Stimulated activated naive B cell treated with anti-CD40 and anti-IgM and Interleukin-4, amounts not matched to agents 10 μg/mL and 1 μg/mL and 100 μg/mL, for 72 hours (primary cell): ENCODE data around the gene HMGCL.
"Not testable (repeated sequence)": the region's sequence is repeated elsewhere in the genome, so short reads cannot be mapped to it uniquely, and the experiment has no call there.

Source experiments
- ATAC-seq, 2 donors: fragments of 150-1000 bp; cut with Tn5 transposase; replicated peaks; 2 replicates each; pipeline ENCODE4 v1.10.0; 2021; ENCODE audit warnings: moderate library complexity in 1 of 2
- DNase-seq: peaks from one replicate; pipeline ENCODE4 v3.0.0; 2021
- H3K27ac Mint-ChIP-seq: one replicate; pipeline ENCODE4 v1.8.0; 2022; ENCODE audit warnings: mild to moderate bottlenecking, mixed read lengths
- H3K27me3 Mint-ChIP-seq, 2 donors: one replicate each; pipeline ENCODE4 v1.8.0; 2022; ENCODE audit warnings: mixed read lengths in 2 of 2
- H3K36me3 Mint-ChIP-seq, 2 donors: one replicate each; pipeline ENCODE4 v1.8.0; 2022; ENCODE audit warnings: mixed read lengths in 2 of 2, mild to moderate bottlenecking in 1 of 2
- H3K4me1 Mint-ChIP-seq, 2 donors: one replicate each; pipeline ENCODE4 v1.8.0; 2022; ENCODE audit warnings: mixed read lengths in 2 of 2, mild to moderate bottlenecking in 1 of 2
- H3K4me3 Mint-ChIP-seq, 2 donors: one replicate each; pipeline ENCODE4 v1.8.0; 2022; ENCODE audit warnings: mild to moderate bottlenecking in 2 of 2, mixed read lengths in 2 of 2, moderate library complexity in 1 of 2
- H3K9me3 Mint-ChIP-seq, 2 donors: one replicate each; pipeline ENCODE4 v1.8.0; 2022; ENCODE audit warnings: mixed read lengths in 2 of 2, mild to moderate bottlenecking in 1 of 2

HMGCL gene

GRCh38 chr1:23788695-23789094 is 36.5 kb downstream of the HMGCL start:
- DNase-seq = no peak
- Mint-ChIP-seq H3K9me3 (no peaks in the 10 kb centered on the region), H3K27ac (peak overlapping the region; percentile 25), H3K36me3 (peaks cover 41 to 64% of the 10 kb centered on the region in 2 donors), H3K4me3 (no peak overlapping the region), H3K27me3 (no peaks in the 10 kb centered on the region), H3K4me1 (peaks cover 21 to 42% of the 10 kb centered on the region in 2 donors)
- no peak for ATAC-seq

- peaks cover 16 to 33% of the 10 kb centered on the region in 2 donors for H3K4me1 Mint-ChIP-seq
- H3K4me3 Mint-ChIP-seq = no peak overlapping the region
These were observed 37.5 kb downstream of the HMGCL start for GRCh38 chr1:23787701-23788100.

GRCh38 chr1:23784846-23785245 is 40.4 kb downstream of the HMGCL start:
- no peak for ATAC-seq
- H3K36me3 Mint-ChIP-seq = peaks cover 34 to 46% of the 10 kb centered on the region in 2 donors
- H3K9me3 Mint-ChIP-seq = no peaks in the 10 kb centered on the region
- no peak overlapping the region for H3K27ac Mint-ChIP-seq
- no peak for DNase-seq
- H3K27me3 Mint-ChIP-seq = no peaks in the 10 kb centered on the region
- H3K4me3 Mint-ChIP-seq = no peak overlapping the region
- peaks cover 3 to 11% of the 10 kb centered on the region in 2 donors for H3K4me1 Mint-ChIP-seq

More at GRCh38 chr1:23787701-23788100, 37.5 kb downstream of the HMGCL start:
- Mint-ChIP-seq H3K27ac (no peak overlapping the region), H3K36me3 (peaks cover 36 to 58% of the 10 kb centered on the region in 2 donors), H3K27me3 (no peaks in the 10 kb centered on the region), H3K9me3 (no peaks in the 10 kb centered on the region)
- ATAC-seq = no peak
- DNase-seq = no peak

- ATAC-seq, H3K27me3 Mint-ChIP-seq, H3K27ac Mint-ChIP-seq, H3K4me3 Mint-ChIP-seq, DNase-seq, H3K9me3 Mint-ChIP-seq: not testable (repeated sequence)
- Mint-ChIP-seq H3K36me3 (peaks cover 28 to 33% of the 10 kb centered on the region in 2 donors), H3K4me1 (peaks cover 9 to 22% of the 10 kb centered on the region in 2 donors)
These were observed 42.1 kb downstream of the HMGCL start for GRCh38 chr1:23783141-23783540.

DNA sequence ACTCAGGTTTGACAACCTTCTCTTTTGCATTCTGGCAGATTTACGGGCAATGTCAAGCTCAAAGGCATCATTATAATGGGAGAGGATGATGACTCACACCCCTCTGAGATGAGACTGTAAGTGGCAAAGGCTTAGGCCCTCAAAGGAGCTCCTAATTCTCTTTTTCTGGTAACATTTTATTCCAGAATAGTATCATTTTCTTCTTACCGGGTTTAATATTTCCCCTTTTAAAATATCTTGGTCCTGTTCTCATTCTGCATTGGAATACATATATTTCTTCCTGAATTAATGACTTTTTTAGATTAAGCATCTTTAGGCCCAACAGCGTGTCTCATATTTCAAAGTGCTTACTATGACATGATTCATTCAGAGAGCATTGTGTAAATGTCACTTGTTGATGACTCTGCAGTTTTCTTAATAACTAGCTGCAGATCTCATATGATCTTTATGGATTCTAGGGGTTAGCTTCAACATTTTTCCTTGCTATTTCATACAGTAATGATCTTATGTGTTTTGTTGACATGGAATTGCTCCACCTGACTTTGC is 45.3 kb downstream of the HMGCL start:
- Mint-ChIP-seq H3K4me1 (peaks cover 9 to 17% of the 10 kb centered on the region in 2 donors), H3K4me3 (no peak overlapping the region), H3K36me3 (peaks cover 3 to 4% of the 10 kb centered on the region in 2 donors), H3K27me3 (no peaks in the 10 kb centered on the region), H3K27ac (no peak overlapping the region), H3K9me3 (no peaks in the 10 kb centered on the region)
- ATAC-seq = no peak
- no peak for DNase-seq

DNA sequence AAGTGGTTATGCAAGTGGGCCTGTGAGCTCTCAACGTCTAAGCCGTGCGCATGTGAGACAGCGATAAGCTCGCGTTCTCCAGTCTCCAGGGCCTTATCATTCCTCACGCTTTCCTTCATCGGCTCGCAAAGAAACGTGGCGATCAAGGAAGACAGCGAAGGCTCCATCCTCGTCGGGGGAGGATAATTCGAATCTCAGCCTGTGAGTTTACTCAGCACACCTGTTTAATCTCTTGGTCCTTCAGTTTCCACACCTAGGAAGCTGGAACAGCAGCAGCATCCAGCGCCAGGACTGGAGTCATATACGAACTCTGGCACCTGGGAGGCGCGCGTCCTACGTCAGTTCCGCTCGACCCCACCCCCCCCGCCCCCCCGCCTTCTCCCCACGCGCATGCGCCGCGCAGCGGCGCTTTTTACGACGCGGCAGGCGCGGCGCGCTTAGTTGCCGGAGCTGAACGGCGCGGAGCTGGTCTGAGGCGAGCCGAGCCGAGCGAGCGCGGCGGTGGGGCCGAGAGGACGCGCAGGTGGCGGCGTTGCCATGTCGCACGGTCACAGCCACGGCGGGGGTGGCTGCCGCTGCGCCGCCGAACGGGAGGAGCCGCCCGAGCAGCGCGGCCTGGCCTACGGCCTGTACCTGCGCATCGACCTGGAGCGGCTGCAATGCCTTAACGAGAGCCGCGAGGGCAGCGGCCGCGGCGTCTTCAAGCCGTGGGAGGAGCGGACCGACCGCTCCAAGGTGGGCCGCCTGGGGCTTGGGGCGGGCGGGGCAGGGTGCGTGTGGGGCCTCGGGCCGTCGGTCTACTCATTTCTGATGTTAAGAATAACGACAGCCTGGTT is 47.0 kb downstream of the HMGCL start, which contains the start of gene PITHD1:
Gene PITHD1, plus strand, starts transcription at position 440 of the 836 bp plus-strand sequence. Its CDS starts 98 bp downstream, at position 538.
- Mint-ChIP-seq H3K4me1 (peaks cover 11 to 17% of the 10 kb centered on the region in 2 donors), H3K27ac (peak within 1 kb of the TSS; percentile 94), H3K9me3 (no peaks in the 10 kb centered on the region), H3K4me3 (peak within 1 kb of the TSS; percentile 86 to 91), H3K36me3 (no peaks in the 10 kb centered on the region), H3K27me3 (no peaks in the 10 kb centered on the region)
- ATAC-seq (peak; percentile 93 to 94), DNase-seq (peak; percentile 79)

DNA sequence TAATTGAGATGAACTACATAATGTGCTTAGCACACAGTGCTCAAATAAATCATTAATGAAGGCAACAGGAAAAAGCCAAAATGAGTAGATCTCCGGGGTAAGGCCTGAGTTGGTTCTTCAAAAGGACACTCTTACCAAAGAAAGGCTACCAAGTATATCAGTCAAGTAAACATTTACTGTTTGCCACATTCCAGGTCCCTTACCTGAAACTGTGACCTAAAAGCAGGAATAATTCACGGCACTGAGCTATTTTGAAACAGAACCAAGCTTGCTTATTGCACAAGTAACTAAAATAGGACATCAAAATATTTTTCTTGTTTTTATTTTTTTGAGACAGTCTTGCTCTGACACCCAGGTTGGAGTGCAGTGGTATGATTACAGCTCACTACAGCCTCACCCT is 49.0 kb downstream of the HMGCL start:
- Mint-ChIP-seq H3K27me3 (no peaks in the 10 kb centered on the region), H3K36me3 (no peaks in the 10 kb centered on the region), H3K9me3 (no peaks in the 10 kb centered on the region), H3K4me1 (peaks cover 10 to 23% of the 10 kb centered on the region in 2 donors), H3K4me3 (no peak overlapping the region), H3K27ac (no peak overlapping the region)
- ATAC-seq (no peak), DNase-seq (no peak)

DNA sequence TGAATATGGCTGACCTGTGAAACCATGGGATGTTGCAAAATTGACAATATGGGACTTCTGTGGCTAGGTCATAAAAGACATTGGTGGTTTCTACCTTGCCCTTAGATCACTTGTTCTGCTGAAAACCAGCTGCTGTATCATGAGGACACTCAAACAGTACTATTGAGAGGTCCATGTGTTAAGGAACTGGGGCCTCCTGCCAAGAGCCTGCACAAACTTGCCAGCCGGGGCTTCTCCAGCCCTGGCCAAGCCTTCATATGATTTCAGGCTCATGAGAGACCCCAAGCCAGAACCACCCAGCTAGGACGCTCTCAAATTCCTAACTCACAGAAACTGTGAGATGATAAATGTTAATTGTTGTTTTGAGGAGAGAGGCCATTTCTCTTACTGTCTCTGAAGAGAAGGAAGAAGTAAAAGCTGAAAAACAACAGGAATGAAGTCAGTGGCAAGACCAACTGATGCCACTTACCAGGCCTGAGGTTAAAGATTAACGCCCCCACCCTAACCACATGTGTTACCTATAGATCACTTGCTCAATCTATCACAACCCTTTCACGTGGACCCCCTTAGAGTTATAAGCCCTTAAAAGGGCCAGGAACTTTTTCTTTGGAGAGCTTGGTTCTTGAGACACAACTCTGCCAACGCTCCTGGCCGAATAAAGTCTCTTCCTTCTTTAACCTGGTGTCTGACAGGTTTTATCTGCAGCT is 50.9 kb downstream of the HMGCL start:
- no peaks in the 10 kb centered on the region for H3K27me3 Mint-ChIP-seq
- H3K9me3 Mint-ChIP-seq = no peaks in the 10 kb centered on the region
- DNase-seq = no peak
- no peak overlapping the region for H3K4me3 Mint-ChIP-seq
- H3K4me1 Mint-ChIP-seq = peaks cover 7 to 12% of the 10 kb centered on the region in 2 donors
- no peaks in the 10 kb centered on the region for H3K36me3 Mint-ChIP-seq
- ATAC-seq = no peak
- H3K27ac Mint-ChIP-seq = peak overlapping the region; percentile 37

DNA sequence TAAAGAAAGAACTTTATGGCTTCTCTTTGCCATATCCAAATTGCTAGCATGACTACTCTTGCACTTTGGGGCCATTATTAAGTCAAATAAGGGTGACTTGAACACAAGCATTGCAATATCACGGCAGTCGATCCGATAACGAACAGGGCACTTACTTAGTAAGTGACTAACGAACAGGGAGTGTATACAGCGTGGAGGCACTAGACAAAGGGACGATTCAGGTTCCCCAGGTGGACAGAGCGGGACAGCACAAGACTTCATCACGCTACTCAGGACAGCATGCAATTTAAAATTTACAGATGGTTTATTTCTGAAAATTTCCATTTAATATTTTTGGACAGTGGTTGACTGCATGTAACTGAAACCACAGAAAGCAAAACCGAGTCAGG is 52.4 kb downstream of the HMGCL start:
- peak overlapping the region; percentile 37 for H3K27ac Mint-ChIP-seq
- H3K4me1 Mint-ChIP-seq = peaks cover 4 to 6% of the 10 kb centered on the region in 2 donors
- peaks cover 0 to 5% of the 10 kb centered on the region in 2 donors for H3K36me3 Mint-ChIP-seq
- H3K27me3 Mint-ChIP-seq = no peaks in the 10 kb centered on the region
- no peak overlapping the region for H3K4me3 Mint-ChIP-seq
- no peaks in the 10 kb centered on the region for H3K9me3 Mint-ChIP-seq
- DNase-seq (no peak), ATAC-seq (no peak)

- H3K36me3 Mint-ChIP-seq = peaks cover 0 to 5% of the 10 kb centered on the region in 2 donors
- no peak overlapping the region for H3K27ac Mint-ChIP-seq
- H3K27me3 Mint-ChIP-seq = no peaks in the 10 kb centered on the region
- no peak overlapping the region for H3K4me3 Mint-ChIP-seq
- peak; percentile 96 to 97 for ATAC-seq
- H3K9me3 Mint-ChIP-seq = no peaks in the 10 kb centered on the region
- peak; percentile 71 for DNase-seq
- peaks cover 4 to 6% of the 10 kb centered on the region in 2 donors for H3K4me1 Mint-ChIP-seq
These were observed 53.0 kb downstream of the HMGCL start for GRCh38 chr1:23772049-23772853.

GRCh38 chr1:23768733-23769132 is 56.5 kb downstream of the HMGCL start:
- Mint-ChIP-seq H3K27ac (no peak overlapping the region), H3K27me3 (no peaks in the 10 kb centered on the region), H3K36me3 (peaks cover 9 to 11% of the 10 kb centered on the region in 2 donors), H3K4me3 (no peak overlapping the region), H3K9me3 (no peaks in the 10 kb centered on the region), H3K4me1 (peaks cover 4 to 6% of the 10 kb centered on the region in 2 donors)
- DNase-seq (no peak), ATAC-seq (no peak)

DNA sequence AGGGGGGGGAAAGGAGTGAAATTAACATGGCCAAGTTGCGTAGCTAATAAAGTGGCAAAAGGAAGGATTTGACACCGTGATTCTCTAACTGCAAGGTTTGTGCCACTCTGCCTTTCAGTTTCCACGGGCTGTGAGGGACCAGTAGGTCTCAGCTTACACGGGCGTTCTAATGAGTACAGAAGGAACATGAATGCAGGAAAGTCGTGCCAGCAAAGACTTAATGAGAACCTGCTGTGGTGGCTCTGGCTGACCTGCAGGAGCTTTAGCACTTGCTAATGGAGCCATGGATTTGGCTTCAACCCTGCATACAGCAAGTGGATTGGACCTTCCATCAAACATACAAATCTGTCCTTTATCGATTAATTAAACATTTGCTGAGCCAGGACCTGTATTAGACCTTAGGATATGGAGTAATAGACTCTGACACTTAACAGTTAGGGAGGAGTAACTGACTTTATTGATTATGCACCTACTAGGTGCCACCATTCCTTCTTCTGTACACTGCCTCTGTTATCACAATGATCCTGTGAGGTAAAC is 62.1 kb downstream of the HMGCL start:
- H3K4me3 Mint-ChIP-seq = no peak overlapping the region
- H3K9me3 Mint-ChIP-seq = no peaks in the 10 kb centered on the region
- DNase-seq (no peak), ATAC-seq (no peak)
- no peak overlapping the region for H3K27ac Mint-ChIP-seq
- H3K4me1 Mint-ChIP-seq = peaks cover 4 to 6% of the 10 kb centered on the region in 2 donors
- no peaks in the 10 kb centered on the region for H3K27me3 Mint-ChIP-seq
- peaks cover 30 to 40% of the 10 kb centered on the region in 2 donors for H3K36me3 Mint-ChIP-seq

- Mint-ChIP-seq H3K36me3 (peaks cover 34 to 51% of the 10 kb centered on the region in 2 donors), H3K4me1 (peaks cover 6 to 12% of the 10 kb centered on the region in 2 donors), H3K9me3 (no peaks in the 10 kb centered on the region), H3K4me3 (no peak overlapping the region), H3K27me3 (no peaks in the 10 kb centered on the region), H3K27ac (no peak overlapping the region)
- ATAC-seq (no peak), DNase-seq (no peak)
These were observed 66.0 kb downstream of the HMGCL start for GRCh38 chr1:23759277-23759676.
